Measurements from ENCODE around the gene AMD1. TPM values are rescaled to one million over a fixed set of nuclear protein-coding genes. Genes with fewer than 3 reads are reported as not detected.

The AMD1 gene
- total RNA-seq, 4 donors from 2014 or later: 33.5 to 57.1 (median 45.1) TPM

DNA sequence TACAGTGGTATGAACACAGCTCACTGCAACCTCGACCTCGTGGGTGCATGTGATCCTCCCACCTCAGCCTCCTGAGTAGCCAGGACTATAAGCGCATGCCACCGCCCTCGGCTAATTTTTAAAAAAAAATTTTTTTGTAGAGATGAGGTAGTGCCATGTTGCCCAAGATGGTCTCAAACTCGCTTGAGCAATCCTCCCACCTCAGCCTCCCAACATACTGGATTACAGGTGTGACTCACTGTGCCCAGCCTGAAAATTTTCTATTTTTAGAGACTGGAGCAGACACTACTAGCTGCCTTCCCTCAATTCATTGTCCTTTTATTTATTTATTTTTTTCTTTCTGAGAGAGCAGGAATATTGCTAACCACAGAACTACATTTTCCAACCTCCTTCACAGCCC, 63.6 kb downstream of the AMD1 start:
- no peak for TF ChIP-seq POLR2A (IDR thresholded peaks at IDR 0.05)
- TF ChIP-seq, protein P1, sequence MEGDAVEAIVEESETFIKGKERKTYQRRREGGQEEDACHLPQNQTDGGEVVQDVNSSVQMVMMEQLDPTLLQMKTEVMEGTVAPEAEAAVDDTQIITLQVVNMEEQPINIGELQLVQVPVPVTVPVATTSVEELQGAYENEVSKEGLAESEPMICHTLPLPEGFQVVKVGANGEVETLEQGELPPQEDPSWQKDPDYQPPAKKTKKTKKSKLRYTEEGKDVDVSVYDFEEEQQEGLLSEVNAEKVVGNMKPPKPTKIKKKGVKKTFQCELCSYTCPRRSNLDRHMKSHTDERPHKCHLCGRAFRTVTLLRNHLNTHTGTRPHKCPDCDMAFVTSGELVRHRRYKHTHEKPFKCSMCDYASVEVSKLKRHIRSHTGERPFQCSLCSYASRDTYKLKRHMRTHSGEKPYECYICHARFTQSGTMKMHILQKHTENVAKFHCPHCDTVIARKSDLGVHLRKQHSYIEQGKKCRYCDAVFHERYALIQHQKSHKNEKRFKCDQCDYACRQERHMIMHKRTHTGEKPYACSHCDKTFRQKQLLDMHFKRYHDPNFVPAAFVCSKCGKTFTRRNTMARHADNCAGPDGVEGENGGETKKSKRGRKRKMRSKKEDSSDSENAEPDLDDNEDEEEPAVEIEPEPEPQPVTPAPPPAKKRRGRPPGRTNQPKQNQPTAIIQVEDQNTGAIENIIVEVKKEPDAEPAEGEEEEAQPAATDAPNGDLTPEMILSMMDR (IDR thresholded peaks at IDR 0.05 in 4 of 5, conservative IDR thresholded peaks at IDR 0.05 in 1 of 5): no peak
- no peaks in the 10 kb centered on the region for H3K27me3 ChIP-seq
- intact Hi-C loops (cut with DNase I; ENCODE audit: low total_unique reads) (no loop called here), in situ Hi-C loops (cut with MboI; ENCODE audit: low sequenced_read_pairs in 4 of 4) (loop anchor here in 1 of 4 donors (25.0 kb wide), 1 partner anchor 401 kb away; no protein-coding TSS in a partner anchor)
- H3K4me3 ChIP-seq: no peak overlapping the region
- no peaks in the 10 kb centered on the region for H3K9me3 ChIP-seq
- ATAC-seq: no peak
- no peaks in the 10 kb centered on the region for H3K4me1 ChIP-seq
- DNase-seq: no peak
- H3K36me3 ChIP-seq: no peaks in the 10 kb centered on the region
- no peak overlapping the region for H3K27ac ChIP-seq

DNA sequence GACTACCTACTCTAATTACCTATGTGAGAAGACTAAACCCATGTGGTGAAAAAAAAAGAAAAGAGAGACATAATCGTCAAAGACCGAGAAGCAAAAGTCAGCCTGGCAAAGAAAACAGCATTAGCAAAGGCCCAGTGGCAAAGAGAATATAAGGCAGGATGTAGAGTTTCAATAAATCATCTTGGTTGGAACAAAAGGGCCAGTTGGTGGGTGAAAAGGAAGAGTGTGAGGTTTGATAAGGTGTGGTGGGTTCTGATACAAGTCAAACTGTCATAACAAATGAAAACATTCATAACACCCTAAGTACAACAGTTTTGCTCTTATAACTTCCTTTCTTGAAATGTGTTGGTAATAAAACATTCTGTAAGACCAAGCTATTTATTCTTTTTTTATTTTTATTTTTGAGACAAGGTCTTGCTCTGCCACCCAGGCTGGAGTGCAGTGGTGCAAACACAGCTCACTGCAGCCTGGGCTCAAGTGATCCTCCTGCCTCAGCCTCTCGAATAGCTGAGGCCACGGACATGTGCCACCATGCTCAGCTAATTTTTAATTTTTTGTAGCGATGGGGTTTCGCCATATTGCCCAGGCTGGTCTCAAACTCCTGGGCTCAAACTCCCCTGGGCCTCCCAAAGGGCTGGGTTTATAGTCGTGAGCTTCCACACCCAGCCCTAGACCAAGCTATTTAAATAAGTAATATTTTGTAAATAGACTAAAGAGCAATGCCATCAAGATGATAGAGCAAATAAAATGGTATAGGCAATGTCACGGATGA, 65.0 kb downstream of the AMD1 start:
- TF ChIP-seq, protein P1 (IDR thresholded peaks at IDR 0.05 in 4 of 5, conservative IDR thresholded peaks at IDR 0.05 in 1 of 5): no peak
- TF ChIP-seq POLR2A (IDR thresholded peaks at IDR 0.05): no peak
- Histone ChIP-seq H3K9me3 (no peaks in the 10 kb centered on the region), H3K27ac (no peak overlapping the region), H3K4me1 (no peaks in the 10 kb centered on the region), H3K27me3 (no peaks in the 10 kb centered on the region), H3K36me3 (no peaks in the 10 kb centered on the region), H3K4me3 (no peak overlapping the region)
- intact Hi-C loops (cut with DNase I; ENCODE audit: low total_unique reads) (no loop called here), in situ Hi-C loops (cut with MboI; ENCODE audit: low sequenced_read_pairs in 4 of 4) (loop anchor here in 2 of 4 donors (10.0 to 25.0 kb wide), 2 partner anchors 402 to 415 kb away; no protein-coding TSS in a partner anchor)
- ATAC-seq (no peak), DNase-seq (no peak)

DNA sequence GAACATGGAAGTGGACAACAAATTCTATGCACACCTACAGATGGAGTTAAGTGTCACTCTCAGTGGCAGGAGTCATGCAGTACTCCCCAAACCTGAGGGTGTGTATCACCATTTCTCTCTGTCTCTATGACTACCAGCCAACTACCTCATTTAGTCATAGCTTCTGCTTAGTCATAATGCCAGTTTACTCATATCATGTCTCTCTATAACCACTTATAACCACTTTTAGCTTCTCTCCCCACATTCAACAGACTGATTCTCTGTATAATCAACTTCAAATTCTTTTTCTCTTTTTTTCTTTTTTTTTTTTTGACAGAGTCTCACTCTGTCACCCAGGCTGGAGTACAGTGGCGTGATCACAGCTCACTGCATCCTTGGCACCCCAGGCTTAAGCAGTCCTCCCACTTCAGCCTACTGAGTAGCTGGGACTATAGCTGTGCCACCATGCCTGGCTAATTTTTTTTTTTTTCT, 70.1 kb downstream of the AMD1 start:
- TF ChIP-seq, protein P1 (IDR thresholded peaks at IDR 0.05 in 4 of 5, conservative IDR thresholded peaks at IDR 0.05 in 1 of 5): no peak
- TF ChIP-seq POLR2A (IDR thresholded peaks at IDR 0.05): no peak
- Histone ChIP-seq H3K4me1 (no peaks in the 10 kb centered on the region), H3K4me3 (no peak overlapping the region), H3K27me3 (no peaks in the 10 kb centered on the region), H3K36me3 (no peaks in the 10 kb centered on the region), H3K9me3 (no peaks in the 10 kb centered on the region), H3K27ac (no peak overlapping the region)
- ATAC-seq (no peak), DNase-seq (no peak)
- intact Hi-C loops (cut with DNase I; ENCODE audit: low total_unique reads) (no loop called here), in situ Hi-C loops (cut with MboI; ENCODE audit: low sequenced_read_pairs in 4 of 4) (loop anchor here in 3 of 4 donors (5.0 to 25.0 kb wide), 4 partner anchors 262 to 420 kb away; no protein-coding TSS in a partner anchor)

Other genes starting within 250 kb of the AMD1 start
- gene CDK19, start 59.3 kb upstream of the AMD1 start, total RNA-seq: 1 to 10 TPM; 3.0 to 7.4 (median 6.3) TPM
- gene GTF3C6, start 83.9 kb downstream of the AMD1 start, total RNA-seq: 100 to 1,000 TPM in 1 of 4 donors, 10 to 100 TPM in 3; 76.7 to 105 (median 82.4) TPM
- gene RPF2, start 107.3 kb downstream of the AMD1 start, total RNA-seq: 10 to 100 TPM; 29.3 to 49.0 (median 46.0) TPM
- gene SLC16A10, start 212.7 kb downstream of the AMD1 start, total RNA-seq: 100 to 1,000 TPM in 3 of 4 donors, 10 to 100 TPM in 1; 81.5 to 167 (median 144) TPM